Measurements from ENCODE around the gene ENTPD8. TPM values are rescaled to one million over a fixed set of nuclear protein-coding genes. Genes with fewer than 3 reads are reported as not detected.
A peak's percentile ranks its signal among the peaks of the same experiment; 100 is the strongest.

Gene ENTPD8
- total and polyA plus RNA-seq, 4 experiments from 2014 or later: not detected

GRCh38 chr9:137406085-137406760, 34.9 kb downstream of the ENTPD8 start:
- Histone ChIP-seq H3K4me3 (ENCODE audit: low read length in 2 of 2) (no peak overlapping the region), H3K27ac (ENCODE audit: low read depth, low read length) (no peak overlapping the region), H3K27me3 (ENCODE audit: insufficient read depth, low read length) (no peaks in the 10 kb centered on the region), H3K9me3 (ENCODE audit: control insufficient read depth in 1 of 2, low read length in 2 of 2) (no peaks in the 10 kb centered on the region), H3K36me3 (ENCODE audit: insufficient read depth, low read length) (no peaks in the 10 kb centered on the region), H3K4me1 (ENCODE audit: insufficient read depth, low read length) (peaks cover 14% of the 10 kb centered on the region)
- H3K27me3 Mint-ChIP-seq: peaks cover 0 to 2% of the 10 kb centered on the region in 2 donors
- intact Hi-C loops (cut with micrococcal nuclease): no loop called here
- no peaks in the 10 kb centered on the region for H3K9me3 Mint-ChIP-seq
- ChIA-PET POLR2A (ENCODE audit: partially characterized antibody) (no interaction called here), CTCF (ENCODE audit: partially characterized antibody) (no interaction called here)
- H3K27ac Mint-ChIP-seq: no peak overlapping the region
- H3K36me3 Mint-ChIP-seq: peaks cover 3 to 5% of the 10 kb centered on the region in 2 donors
- H3K4me1 Mint-ChIP-seq: peaks cover 0 to 7% (median 0%) of the 10 kb centered on the region in 4 donors
- H3K4me3 Mint-ChIP-seq: peak overlapping the region in 3 of 8 donors; percentile 31 to 45 (median 43)
- no peak for DNase-seq

- Histone ChIP-seq H3K27me3 (ENCODE audit: insufficient read depth, low read length) (no peaks in the 10 kb centered on the region), H3K4me3 (ENCODE audit: low read length in 2 of 2) (no peak overlapping the region), H3K4me1 (ENCODE audit: insufficient read depth, low read length) (peaks cover 8% of the 10 kb centered on the region), H3K36me3 (ENCODE audit: insufficient read depth, low read length) (no peaks in the 10 kb centered on the region), H3K9me3 (ENCODE audit: control insufficient read depth in 1 of 2, low read length in 2 of 2) (no peaks in the 10 kb centered on the region), H3K27ac (ENCODE audit: low read depth, low read length) (no peak overlapping the region)
- Mint-ChIP-seq H3K27me3 (peaks cover 0 to 2% of the 10 kb centered on the region in 2 donors), H3K36me3 (peaks cover 3 to 5% of the 10 kb centered on the region in 2 donors), H3K4me1 (peaks cover 0 to 7% (median 0%) of the 10 kb centered on the region in 4 donors), H3K4me3 (peak overlapping the region in 4 of 8 donors; percentile 31 to 45 (median 42)), H3K9me3 (no peaks in the 10 kb centered on the region), H3K27ac (no peak overlapping the region)
- ChIA-PET CTCF (ENCODE audit: partially characterized antibody) (no interaction called here), POLR2A (ENCODE audit: partially characterized antibody) (no interaction called here)
- intact Hi-C loops (cut with micrococcal nuclease): no loop called here
- no peak for DNase-seq
Observed at GRCh38 chr9:137405677-137406081, 35.5 kb downstream of the ENTPD8 start.

- POLR2A ChIA-PET (ENCODE audit: partially characterized antibody): no interaction called here
- no peak overlapping the region for H3K27ac ChIP-seq (ENCODE audit: low read depth, low read length)
- Mint-ChIP-seq H3K36me3 (peaks cover 3 to 9% of the 10 kb centered on the region in 2 donors), H3K4me3 (no peak overlapping the region), H3K27ac (no peak overlapping the region), H3K27me3 (peaks cover 0 to 2% of the 10 kb centered on the region in 2 donors), H3K9me3 (no peaks in the 10 kb centered on the region), H3K4me1 (peaks cover 0 to 7% (median 1%) of the 10 kb centered on the region in 4 donors)
- no peak overlapping the region for H3K4me3 ChIP-seq (ENCODE audit: low read length in 2 of 2)
- no peaks in the 10 kb centered on the region for H3K27me3 ChIP-seq (ENCODE audit: insufficient read depth, low read length)
- CTCF ChIA-PET (ENCODE audit: partially characterized antibody): no interaction called here
- H3K36me3 ChIP-seq (ENCODE audit: insufficient read depth, low read length): no peaks in the 10 kb centered on the region
- H3K9me3 ChIP-seq (ENCODE audit: control insufficient read depth in 1 of 2, low read length in 2 of 2): no peaks in the 10 kb centered on the region
- peaks cover 6% of the 10 kb centered on the region for H3K4me1 ChIP-seq (ENCODE audit: insufficient read depth, low read length)
- DNase-seq: no peak
- intact Hi-C loops (cut with micrococcal nuclease): no loop called here
Observed at GRCh38 chr9:137404961-137405567, 36.1 kb downstream of the ENTPD8 start.

GRCh38 chr9:137403269-137403668, 37.9 kb downstream of the ENTPD8 start:
- intact Hi-C loops (cut with micrococcal nuclease): no loop called here
- ChIA-PET POLR2A (ENCODE audit: partially characterized antibody) (no interaction called here), CTCF (ENCODE audit: partially characterized antibody) (no interaction called here)
- no peak overlapping the region for H3K27ac ChIP-seq (ENCODE audit: low read depth, low read length)
- H3K9me3 Mint-ChIP-seq: no peaks in the 10 kb centered on the region
- no peak overlapping the region for H3K27ac Mint-ChIP-seq
- peaks cover 0 to 12% (median 2%) of the 10 kb centered on the region in 4 donors for H3K4me1 Mint-ChIP-seq
- no peak for DNase-seq
- no peaks in the 10 kb centered on the region for H3K27me3 ChIP-seq (ENCODE audit: insufficient read depth, low read length)
- no peak overlapping the region for H3K4me3 ChIP-seq (ENCODE audit: low read length in 2 of 2)
- H3K9me3 ChIP-seq (ENCODE audit: control insufficient read depth in 1 of 2, low read length in 2 of 2): no peaks in the 10 kb centered on the region
- peaks cover 3 to 15% of the 10 kb centered on the region in 2 donors for H3K36me3 Mint-ChIP-seq
- H3K36me3 ChIP-seq (ENCODE audit: insufficient read depth, low read length): no peaks in the 10 kb centered on the region
- no peak overlapping the region for H3K4me3 Mint-ChIP-seq
- peaks cover 6% of the 10 kb centered on the region for H3K4me1 ChIP-seq (ENCODE audit: insufficient read depth, low read length)
- H3K27me3 Mint-ChIP-seq: peaks cover 0 to 2% of the 10 kb centered on the region in 2 donors

- Mint-ChIP-seq H3K9me3 (no peaks in the 10 kb centered on the region), H3K27me3 (peaks cover 0 to 2% of the 10 kb centered on the region in 2 donors), H3K4me3 (no peak overlapping the region), H3K27ac (no peak overlapping the region), H3K36me3 (peaks cover 3 to 15% of the 10 kb centered on the region in 2 donors), H3K4me1 (peaks cover 0 to 14% (median 4%) of the 10 kb centered on the region in 4 donors)
- Histone ChIP-seq H3K27me3 (ENCODE audit: insufficient read depth, low read length) (no peaks in the 10 kb centered on the region), H3K4me3 (ENCODE audit: low read length in 2 of 2) (no peak overlapping the region), H3K36me3 (ENCODE audit: insufficient read depth, low read length) (no peaks in the 10 kb centered on the region), H3K9me3 (ENCODE audit: control insufficient read depth in 1 of 2, low read length in 2 of 2) (no peaks in the 10 kb centered on the region), H3K4me1 (ENCODE audit: insufficient read depth, low read length) (peaks cover 6% of the 10 kb centered on the region), H3K27ac (ENCODE audit: low read depth, low read length) (no peak overlapping the region)
- ChIA-PET POLR2A (ENCODE audit: partially characterized antibody) (no interaction called here), CTCF (ENCODE audit: partially characterized antibody) (no interaction called here)
- no peak for DNase-seq
- intact Hi-C loops (cut with micrococcal nuclease): no loop called here
Observed at GRCh38 chr9:137402746-137403145, 38.4 kb downstream of the ENTPD8 start.

GRCh38 chr9:137398561-137399468, 42.3 kb downstream of the ENTPD8 start:
- POLR2A ChIA-PET (ENCODE audit: partially characterized antibody): no interaction called here
- Histone ChIP-seq H3K4me3 (ENCODE audit: low read length in 2 of 2) (no peak overlapping the region), H3K9me3 (ENCODE audit: control insufficient read depth in 1 of 2, low read length in 2 of 2) (no peaks in the 10 kb centered on the region), H3K27me3 (ENCODE audit: insufficient read depth, low read length) (no peaks in the 10 kb centered on the region), H3K4me1 (ENCODE audit: insufficient read depth, low read length) (no peaks in the 10 kb centered on the region), H3K27ac (ENCODE audit: low read depth, low read length) (no peak overlapping the region), H3K36me3 (ENCODE audit: insufficient read depth, low read length) (no peaks in the 10 kb centered on the region)
- CTCF ChIA-PET (ENCODE audit: partially characterized antibody): no interaction called here
- intact Hi-C loops (cut with micrococcal nuclease): no loop called here
- Mint-ChIP-seq H3K36me3 (peaks cover 3 to 15% of the 10 kb centered on the region in 2 donors), H3K27ac (no peak overlapping the region), H3K9me3 (no peaks in the 10 kb centered on the region), H3K4me3 (no peak overlapping the region), H3K27me3 (no peaks in the 10 kb centered on the region), H3K4me1 (peaks cover 0 to 13% (median 4%) of the 10 kb centered on the region in 4 donors)
- DNase-seq: no peak

Measured in CD4-positive, alpha-beta memory T cell (primary cell).